GM12874 (cell line): ENCODE results near the gene GABRP.

Experiments
- TF ChIP-seq, protein P1 (sequence below): IDR thresholded peaks from 2 replicates; pipeline ENCODE4 v1.5.1; 2011; ENCODE audit warnings: low read depth, mild to moderate bottlenecking, control low read depth, low read length, moderate library complexity; ENCODE audit not compliant: insufficient read depth

GABRP gene, protein sequence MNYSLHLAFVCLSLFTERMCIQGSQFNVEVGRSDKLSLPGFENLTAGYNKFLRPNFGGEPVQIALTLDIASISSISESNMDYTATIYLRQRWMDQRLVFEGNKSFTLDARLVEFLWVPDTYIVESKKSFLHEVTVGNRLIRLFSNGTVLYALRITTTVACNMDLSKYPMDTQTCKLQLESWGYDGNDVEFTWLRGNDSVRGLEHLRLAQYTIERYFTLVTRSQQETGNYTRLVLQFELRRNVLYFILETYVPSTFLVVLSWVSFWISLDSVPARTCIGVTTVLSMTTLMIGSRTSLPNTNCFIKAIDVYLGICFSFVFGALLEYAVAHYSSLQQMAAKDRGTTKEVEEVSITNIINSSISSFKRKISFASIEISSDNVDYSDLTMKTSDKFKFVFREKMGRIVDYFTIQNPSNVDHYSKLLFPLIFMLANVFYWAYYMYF

GRCh38 chr5:170783498-170784247 lies at the start of gene GABRP:
Gene GABRP (plus strand): TSS chr5:170783725. CDS start chr5:170788616, 4,891 bp downstream.
- TF ChIP-seq, protein P1, sequence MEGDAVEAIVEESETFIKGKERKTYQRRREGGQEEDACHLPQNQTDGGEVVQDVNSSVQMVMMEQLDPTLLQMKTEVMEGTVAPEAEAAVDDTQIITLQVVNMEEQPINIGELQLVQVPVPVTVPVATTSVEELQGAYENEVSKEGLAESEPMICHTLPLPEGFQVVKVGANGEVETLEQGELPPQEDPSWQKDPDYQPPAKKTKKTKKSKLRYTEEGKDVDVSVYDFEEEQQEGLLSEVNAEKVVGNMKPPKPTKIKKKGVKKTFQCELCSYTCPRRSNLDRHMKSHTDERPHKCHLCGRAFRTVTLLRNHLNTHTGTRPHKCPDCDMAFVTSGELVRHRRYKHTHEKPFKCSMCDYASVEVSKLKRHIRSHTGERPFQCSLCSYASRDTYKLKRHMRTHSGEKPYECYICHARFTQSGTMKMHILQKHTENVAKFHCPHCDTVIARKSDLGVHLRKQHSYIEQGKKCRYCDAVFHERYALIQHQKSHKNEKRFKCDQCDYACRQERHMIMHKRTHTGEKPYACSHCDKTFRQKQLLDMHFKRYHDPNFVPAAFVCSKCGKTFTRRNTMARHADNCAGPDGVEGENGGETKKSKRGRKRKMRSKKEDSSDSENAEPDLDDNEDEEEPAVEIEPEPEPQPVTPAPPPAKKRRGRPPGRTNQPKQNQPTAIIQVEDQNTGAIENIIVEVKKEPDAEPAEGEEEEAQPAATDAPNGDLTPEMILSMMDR: no peak

DNA sequence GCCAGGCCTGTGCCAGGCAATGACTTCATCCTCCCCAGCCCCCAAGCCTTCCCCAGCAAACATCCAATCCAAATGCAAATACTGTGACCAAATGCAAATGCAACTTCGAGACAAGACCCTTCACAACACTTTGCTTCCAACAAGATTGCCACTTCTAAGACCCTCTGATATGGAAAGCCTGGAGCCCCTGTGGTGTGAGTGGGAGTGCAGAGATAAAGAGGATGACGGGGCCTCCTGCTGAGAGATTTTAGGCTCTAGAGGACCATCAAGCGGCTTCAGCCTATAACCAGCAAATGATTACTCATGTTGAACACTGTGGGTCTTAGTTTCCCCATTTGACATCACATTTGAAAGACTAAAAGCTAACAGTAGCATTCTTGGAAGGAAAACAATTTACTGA lies 46.6 kb upstream of the GABRP start:
- TF ChIP-seq, protein P1: no peak

- TF ChIP-seq, protein P1: no peak
These were observed 45.9 kb upstream of the GABRP start for GRCh38 chr5:170737591-170737990.

DNA sequence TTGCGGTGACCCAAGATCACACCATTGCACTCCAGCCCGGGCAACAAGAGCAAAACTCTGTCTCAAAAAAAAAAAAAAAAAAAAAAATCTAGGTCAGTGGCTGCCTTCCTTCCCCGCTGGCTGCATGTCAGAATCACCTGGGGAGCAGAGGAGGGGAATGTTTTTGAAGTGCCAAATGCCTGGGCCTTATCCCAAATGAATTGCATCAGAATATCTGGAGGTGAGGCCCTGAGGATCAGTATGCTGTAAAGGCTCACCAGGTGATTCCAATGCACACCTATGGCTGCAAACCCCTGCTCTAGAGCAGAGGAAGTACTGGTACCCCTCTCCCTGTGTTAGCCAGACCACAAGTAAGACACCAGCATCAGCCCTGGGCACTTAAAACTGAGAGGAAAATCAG lies 44.7 kb upstream of the GABRP start:
- TF ChIP-seq, protein P1: no peak

DNA sequence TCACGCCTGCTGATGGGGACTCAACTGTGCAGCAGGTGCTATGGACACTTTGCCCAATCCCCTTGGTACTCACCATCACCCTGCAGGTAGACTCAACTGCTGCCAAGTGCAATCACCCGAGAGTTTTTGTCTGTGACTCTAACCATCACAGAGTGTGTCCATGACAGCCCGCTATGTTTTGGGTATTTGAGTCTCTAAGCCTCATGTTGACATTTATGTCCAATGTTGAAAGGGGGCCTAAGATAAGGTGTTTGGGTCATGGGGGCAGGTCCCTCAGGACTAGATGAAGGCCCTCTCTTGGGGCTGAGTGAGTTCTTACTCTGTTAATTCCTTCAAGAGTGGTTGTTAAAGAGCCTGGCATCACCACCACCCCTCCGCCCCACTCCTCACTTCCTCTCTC lies 44.1 kb upstream of the GABRP start:
- TF ChIP-seq, protein P1: no peak

- TF ChIP-seq, protein P1: no peak
These were observed 42.8 kb upstream of the GABRP start for GRCh38 chr5:170740551-170741205.

DNA sequence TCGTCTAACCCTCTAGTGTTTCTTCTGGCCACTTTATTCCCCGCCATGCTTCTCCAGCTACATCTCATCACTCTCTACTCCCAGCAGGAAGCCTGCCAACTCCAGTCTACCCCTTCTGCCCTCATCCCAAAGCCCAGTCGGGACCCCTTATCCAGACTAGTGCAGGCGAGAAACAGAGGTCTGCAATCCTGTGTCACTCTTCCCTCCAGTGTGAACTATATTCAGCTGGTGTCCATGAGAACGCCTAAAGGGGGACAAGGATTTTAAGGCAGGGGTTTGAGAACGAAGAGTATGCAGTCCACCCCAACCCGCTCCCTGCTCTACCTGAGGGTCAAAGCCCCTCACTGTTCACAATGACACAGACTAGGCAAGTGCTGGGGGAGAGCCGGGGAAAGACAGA lies 41.7 kb upstream of the GABRP start:
- TF ChIP-seq, protein P1: no peak
